Urinary bladder (tissue), 4 donors: Measurements from ENCODE around the gene RPP14. TPM values are rescaled to one million over a fixed set of nuclear protein-coding genes. Genes with fewer than 3 reads are reported as not detected.
"Not testable (repeated sequence)": the region's sequence is repeated elsewhere in the genome, so short reads cannot be mapped to it uniquely, and the experiment has no call there.

Experiments
- DNase-seq: peaks from one replicate; pipeline ENCODE4 v3.0.0-alpha.2; 2015; ENCODE audit errors: extremely low spot score
- H3K27ac ChIP-seq: one replicate; pipeline ENCODE4 v1.5.1; 2013; ENCODE audit warnings: low read depth, mild to moderate bottlenecking, moderate library complexity
- H3K36me3 ChIP-seq: one replicate; pipeline ENCODE4 v1.6.1; 2013; ENCODE audit warnings: mild to moderate bottlenecking, moderate library complexity; ENCODE audit not compliant: insufficient read depth
- H3K4me1 ChIP-seq: one replicate; pipeline ENCODE4 v1.6.1; 2013; ENCODE audit warnings: mild to moderate bottlenecking, moderate library complexity; ENCODE audit not compliant: insufficient read depth
- H3K4me3 ChIP-seq: one replicate; pipeline ENCODE4 v1.5.1; 2013; ENCODE audit warnings: low read depth, low read length
- whole genome bisulfite sequencing: extraction: QIAGEN DNeasy Blood & Tissue Kit; methylation state at CpG from one replicate; pipeline ENCODE4 v1.1.7; 2013; 5-methylcytosine and 5-hydroxymethylcytosine counted together
- polyA plus RNA-seq: library from polyadenylated mRNA; stranded (reverse); fragments of 200-250 nt; gene quantifications from one replicate; pipeline ENCODE4 v1.2.3, GENCODE V29; 2013
- total RNA-seq: library from RNA; depleted of rRNA; stranded (reverse); fragments of >200 nt; gene quantifications from one replicate; pipeline ENCODE4 v1.2.3, GENCODE V29; 2014
- donor health status: healthy with polysubstance abuse.
- donor health status: healthy.

The RPP14 gene
- total and polyA plus RNA-seq, 2 donors, result 9.4 to 19.2 TPM

DNA sequence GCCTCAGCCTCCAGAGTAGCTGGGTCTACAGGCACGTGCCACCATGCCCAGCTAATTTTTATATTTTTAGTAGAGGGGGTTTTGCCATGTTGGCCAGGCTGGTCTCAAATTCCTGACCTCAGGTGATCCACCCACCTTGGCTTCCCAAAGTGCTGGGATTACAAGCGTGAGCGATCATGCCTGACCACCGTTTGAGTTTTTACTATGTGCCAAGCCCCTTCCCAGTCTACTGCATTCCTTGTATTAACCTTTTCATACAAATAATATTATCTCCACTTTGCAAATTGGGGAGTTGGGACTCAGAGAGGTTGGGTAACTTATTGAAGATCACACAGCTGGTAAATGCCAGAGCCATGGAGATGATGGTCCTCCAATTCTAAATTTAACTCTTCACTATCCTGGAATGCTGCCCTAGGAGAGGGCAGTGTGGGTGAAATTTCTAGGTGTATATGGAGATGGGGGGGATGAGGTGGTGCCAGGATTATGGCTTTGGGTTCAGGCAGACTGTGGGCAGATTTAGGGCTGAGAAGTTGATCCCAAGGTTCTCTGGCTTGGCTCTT is 25.6 kb downstream of the RPP14 start:
- Histone ChIP-seq H3K36me3 (no peaks in the 10 kb centered on the region), H3K27ac (no peak overlapping the region), H3K4me3 (no peak overlapping the region), H3K4me1 (no peaks in the 10 kb centered on the region)
- no peak for DNase-seq
- WGBS, result 68% methylated on average over 4 of the region's 4 CpGs

DNA sequence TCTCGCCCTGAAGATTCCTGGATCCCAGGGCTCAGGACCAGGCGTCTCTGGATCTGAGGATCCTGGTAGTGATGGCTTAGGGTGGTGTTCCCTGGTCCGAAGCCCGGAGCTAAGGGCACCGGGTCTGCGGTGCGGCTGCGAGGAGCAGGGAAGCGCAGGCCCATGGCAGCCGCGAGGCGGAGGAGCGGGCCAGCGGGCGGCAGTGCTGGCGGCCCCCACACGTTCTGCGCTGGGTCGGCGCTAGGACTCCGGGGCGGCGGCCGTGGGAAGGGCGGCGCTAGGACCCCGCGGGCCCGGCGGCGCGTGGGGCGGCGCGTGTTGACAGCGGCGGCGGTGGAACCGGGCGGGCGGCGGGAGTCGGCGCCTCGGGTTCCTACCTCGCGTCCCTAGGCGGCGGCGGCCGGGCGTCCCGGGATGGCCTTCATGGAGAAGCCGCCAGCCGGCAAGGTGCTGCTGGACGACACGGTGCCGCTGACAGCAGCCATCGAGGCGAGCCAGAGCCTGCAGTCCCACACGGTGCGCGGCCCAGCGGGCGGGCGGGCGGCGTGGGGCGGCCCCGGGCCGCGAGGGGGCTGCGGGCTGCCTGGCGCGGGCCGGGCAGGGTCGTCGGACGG is 26.6 kb downstream of the RPP14 start, which contains the start of gene PXK:
Gene PXK (plus strand): TSS at position 318 of the 614 bp plus-strand sequence. CDS start 97 bp downstream, at position 415.
- Histone ChIP-seq H3K4me1 (no peaks in the 10 kb centered on the region), H3K4me3 (peak within 1 kb of the TSS; percentile 99), H3K27ac (peak within 1 kb of the TSS; percentile 71), H3K36me3 (no peaks in the 10 kb centered on the region)
- DNase-seq, result no peak
- WGBS, result under 1% methylated on average over 79 of the region's 79 CpGs

DNA sequence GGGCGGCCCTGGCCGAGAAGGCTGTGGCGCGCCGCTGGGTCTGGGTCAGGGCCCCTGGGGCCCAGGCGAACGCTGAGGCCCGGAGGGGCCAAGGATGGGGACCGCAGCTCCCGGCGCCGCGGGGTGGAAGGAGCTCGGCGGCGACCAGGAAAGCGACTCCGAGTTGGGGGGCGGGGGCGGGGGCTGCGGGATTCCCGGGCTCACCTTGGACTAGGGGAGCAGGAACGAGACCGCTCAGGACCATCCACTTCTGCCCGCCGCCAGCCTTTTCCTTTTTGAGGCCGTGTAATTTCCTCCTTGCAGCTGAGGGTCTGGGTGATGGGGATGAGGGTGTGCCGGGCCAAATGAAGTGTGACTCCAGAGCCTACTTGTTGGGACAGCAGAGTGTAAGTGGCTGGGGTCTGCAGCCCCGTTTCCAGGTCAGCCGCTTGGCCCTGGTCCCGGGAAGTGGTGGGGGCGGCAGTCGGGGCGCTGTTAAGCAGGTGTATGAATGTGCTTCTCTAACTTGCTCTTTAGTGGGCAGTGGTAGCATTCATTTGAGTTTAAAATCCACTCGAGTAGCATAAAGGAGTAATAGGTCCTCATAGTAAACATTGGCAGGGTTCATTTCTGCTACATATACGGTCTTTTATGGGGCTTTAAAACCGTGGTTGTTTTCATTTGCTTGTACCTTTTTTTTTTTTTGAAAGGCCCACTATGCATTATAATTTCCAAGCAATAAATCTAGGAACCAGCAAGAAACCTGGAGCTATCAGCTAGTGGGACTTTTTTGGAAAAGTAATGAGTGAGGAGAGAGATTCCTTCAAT is 27.4 kb downstream of the RPP14 start:
- no peaks in the 10 kb centered on the region for H3K36me3 ChIP-seq
- DNase-seq, result no peak
- H3K4me3 ChIP-seq, result peak overlapping the region; percentile 99
- peak overlapping the region; percentile 71 for H3K27ac ChIP-seq
- under 1% methylated on average over 37 of the region's 37 CpGs for WGBS
- H3K4me1 ChIP-seq, result no peaks in the 10 kb centered on the region

DNA sequence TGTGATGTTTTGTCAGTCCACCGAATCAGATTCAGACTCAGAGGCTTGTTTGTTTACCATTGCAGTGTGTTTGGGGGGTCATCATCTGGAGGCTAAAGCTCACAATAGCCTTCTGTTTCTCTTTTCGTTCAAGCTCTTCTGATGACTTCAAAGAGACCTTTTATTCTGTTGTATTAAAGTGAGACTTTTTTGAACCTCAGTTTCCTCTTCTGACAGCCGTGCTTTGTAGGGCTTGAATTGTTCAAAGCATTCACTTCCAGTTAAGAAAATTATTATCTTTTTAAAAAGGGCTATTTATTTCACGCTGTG is 27.9 kb downstream of the RPP14 start:
- no peak overlapping the region for H3K27ac ChIP-seq
- H3K4me3 ChIP-seq, result peak overlapping the region; percentile 99
- 26% methylated on average over 4 of the region's 4 CpGs for WGBS
- H3K36me3 ChIP-seq, result no peaks in the 10 kb centered on the region
- no peak for DNase-seq
- no peaks in the 10 kb centered on the region for H3K4me1 ChIP-seq

DNA sequence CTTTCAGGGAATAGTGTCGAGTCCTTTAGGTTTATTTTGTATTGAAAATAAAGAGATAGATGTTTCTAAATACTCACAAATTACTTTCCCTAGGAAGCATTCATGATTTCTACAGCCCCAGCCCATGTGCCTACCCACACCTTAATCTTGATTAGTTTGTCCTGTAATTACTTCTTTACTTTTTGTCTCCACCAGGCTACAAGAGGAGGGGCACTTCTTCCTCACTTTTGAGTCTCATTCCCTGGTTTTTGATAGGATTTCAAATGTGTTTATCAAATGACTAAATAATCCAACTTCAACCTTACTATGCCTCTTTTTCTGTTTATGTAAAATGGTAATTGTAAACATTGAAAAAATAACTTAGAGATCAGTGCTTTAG is 28.4 kb downstream of the RPP14 start:
- H3K4me1 ChIP-seq, result no peaks in the 10 kb centered on the region
- no peaks in the 10 kb centered on the region for H3K36me3 ChIP-seq
- 79% methylated on average over 1 of the region's 1 CpG for WGBS
- H3K27ac ChIP-seq, result no peak overlapping the region
- no peak for DNase-seq
- H3K4me3 ChIP-seq, result no peak overlapping the region

DNA sequence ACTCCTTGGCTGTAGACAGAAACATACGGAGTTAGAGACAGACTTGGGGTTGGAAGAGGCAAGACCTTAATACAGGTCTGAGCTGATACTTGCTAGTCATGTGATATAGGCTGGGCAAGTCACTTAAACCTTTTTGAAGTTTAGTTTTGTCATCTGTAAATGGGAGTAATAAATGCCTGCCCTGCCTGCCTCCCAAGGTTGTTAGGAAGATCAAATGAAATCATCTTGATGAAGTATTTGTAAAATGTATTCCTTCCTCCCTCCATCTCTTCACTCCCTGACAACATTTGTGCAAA is 29.6 kb downstream of the RPP14 start:
- no peak for DNase-seq
- 34% methylated on average over 1 of the region's 1 CpG for WGBS
- no peaks in the 10 kb centered on the region for H3K4me1 ChIP-seq

DNA sequence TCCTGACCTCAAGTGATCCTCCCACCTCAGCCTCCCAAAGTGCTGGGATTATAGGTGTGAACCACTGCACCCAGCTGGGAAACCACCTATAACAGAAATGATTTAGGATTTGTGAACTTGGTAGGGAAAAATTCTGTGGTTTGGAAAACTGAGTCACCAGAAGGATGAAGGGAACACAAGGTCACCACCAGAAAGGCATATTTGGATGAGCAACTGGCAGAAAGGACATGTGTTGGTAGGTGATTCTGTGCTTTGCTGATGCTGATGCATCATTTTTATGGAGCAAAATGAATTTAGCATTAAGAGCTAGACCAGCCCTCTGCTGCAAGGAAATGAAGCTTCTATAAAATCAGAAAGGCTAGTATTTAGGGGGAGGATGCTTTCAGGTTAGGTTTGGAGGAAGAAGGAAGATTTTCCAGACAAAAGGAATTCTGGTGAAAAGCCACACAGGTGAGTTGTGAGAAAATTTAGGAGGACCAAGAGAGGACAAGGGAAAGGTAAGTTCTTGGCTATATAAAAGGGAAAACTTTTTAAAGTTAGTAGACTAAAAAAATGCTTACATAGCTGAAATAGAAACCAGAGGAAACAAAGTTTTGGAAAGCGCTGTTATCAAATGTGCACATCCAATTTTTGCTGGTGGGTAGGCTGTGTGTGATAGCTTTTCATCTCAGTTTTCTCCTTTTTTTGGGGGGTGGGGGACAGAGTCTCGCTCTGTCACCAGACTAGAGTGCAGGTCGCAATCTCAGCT is 30.3 kb downstream of the RPP14 start:
- no peak overlapping the region for H3K4me3 ChIP-seq
- H3K27ac ChIP-seq, result no peak overlapping the region
- WGBS, result 98% methylated on average over 3 of the region's 3 CpGs
- DNase-seq, result no peak
- H3K36me3 ChIP-seq, result no peaks in the 10 kb centered on the region
- H3K4me1 ChIP-seq, result no peaks in the 10 kb centered on the region

More for the DNA sequence above, 29.6 kb downstream of the RPP14 start:
- Histone ChIP-seq H3K27ac (no peak overlapping the region), H3K4me3 (peak overlapping the region; percentile 11), H3K36me3 (no peaks in the 10 kb centered on the region)

DNA sequence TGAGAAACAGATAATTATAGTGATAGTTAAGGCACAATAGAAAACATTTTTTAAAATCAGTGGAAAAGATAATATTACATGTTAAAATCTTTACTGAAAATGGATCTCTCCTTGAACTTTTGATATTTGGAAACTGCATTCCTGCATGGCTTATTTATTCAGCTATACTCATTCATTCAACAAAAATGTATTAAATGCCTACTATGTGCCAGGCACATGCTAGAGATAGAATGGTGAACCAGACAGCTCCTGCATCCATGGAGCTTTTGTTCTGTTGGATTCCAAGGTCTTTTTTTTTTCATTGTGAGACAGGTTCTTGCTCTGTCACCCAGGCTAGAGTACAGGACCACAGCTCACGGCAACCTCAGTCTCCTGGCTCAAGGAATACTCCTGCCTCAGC is 31.1 kb downstream of the RPP14 start:
- no peak overlapping the region for H3K4me3 ChIP-seq
- H3K36me3 ChIP-seq, result no peaks in the 10 kb centered on the region
- 92% methylated on average over 1 of the region's 1 CpG for WGBS
- no peaks in the 10 kb centered on the region for H3K4me1 ChIP-seq
- no peak overlapping the region for H3K27ac ChIP-seq
- no peak for DNase-seq

DNA sequence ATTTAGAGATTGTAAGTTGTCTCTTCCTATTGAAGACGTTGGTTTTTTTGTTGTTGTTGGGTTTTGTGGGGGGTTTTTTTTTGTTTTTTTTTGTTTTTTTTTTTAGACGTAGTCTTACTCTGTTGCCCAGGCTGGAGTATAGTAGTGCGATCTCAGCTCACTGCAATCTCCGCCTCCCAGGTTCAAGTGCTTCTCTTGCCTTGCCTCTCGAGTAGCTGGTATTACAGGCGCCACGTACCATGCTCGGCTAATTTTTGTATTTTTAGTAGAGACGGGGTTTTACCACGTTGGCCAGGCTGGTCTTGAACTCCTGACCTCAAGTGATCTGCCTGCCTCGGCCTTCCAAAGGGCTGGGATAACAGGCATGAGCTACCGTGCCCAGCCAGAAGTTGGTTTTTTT is 33.1 kb downstream of the RPP14 start:
- H3K36me3 ChIP-seq, DNase-seq, H3K4me1 ChIP-seq, H3K27ac ChIP-seq, H3K4me3 ChIP-seq: not testable (repeated sequence)
- 95% methylated on average over 12 of the region's 12 CpGs for WGBS

DNA sequence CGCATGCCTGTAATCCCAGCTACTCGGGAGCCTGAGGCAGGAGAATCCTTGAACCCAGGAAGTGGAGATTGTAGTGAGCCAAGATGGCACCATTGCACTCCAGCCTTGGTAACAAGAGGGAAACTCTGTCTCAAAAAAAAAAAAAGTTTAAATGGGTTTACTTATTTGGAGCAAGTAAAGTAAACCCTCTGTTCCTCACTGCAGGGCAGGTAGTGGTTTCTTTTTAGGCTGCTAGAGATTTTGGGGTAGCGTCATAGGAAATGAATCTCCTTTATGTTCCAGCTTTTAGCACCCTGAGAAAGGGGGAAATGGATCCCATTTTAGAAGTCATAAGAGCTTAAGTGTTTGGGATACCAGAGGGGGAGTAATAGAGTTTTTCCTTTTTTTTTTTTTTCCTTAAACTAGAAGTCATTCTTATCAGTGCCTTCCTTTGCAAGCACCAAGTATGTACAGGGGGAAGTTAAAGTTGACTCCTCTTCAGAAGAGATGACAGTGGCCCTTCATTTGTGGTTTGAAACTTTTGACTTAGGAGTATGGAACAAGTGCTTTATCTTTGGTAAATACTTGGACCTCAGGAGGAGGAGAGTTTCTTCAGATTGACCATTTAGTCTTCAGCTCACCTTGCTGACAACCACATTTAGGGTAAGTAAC is 34.7 kb downstream of the RPP14 start:
- over 99% methylated on average over 3 of the region's 3 CpGs for WGBS
- Histone ChIP-seq H3K36me3 (no peaks in the 10 kb centered on the region), H3K4me1 (no peaks in the 10 kb centered on the region), H3K4me3 (no peak overlapping the region), H3K27ac (no peak overlapping the region)
- DNase-seq, result no peak

DNA sequence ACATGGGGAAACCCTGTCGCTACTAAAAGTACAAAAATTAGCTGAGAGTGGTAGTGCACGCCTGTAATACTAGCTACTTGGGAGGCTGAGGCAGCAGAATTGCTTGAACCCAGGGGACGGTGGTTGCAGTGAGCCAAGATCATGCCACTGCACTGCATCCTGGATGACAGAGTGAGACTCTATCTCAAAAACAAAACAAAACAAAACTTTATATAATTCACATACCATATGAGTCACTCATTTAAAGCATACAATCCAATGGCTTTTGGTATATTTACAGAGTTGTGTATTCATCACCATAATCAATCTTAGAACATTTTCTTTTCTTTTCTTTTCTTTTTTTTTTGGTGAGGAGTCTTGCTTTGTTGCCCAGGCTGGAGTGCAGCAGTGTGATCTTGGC is 35.3 kb downstream of the RPP14 start:
- no peak for DNase-seq
- Histone ChIP-seq H3K36me3 (no peaks in the 10 kb centered on the region), H3K4me1 (no peaks in the 10 kb centered on the region), H3K4me3 (no peak overlapping the region), H3K27ac (no peak overlapping the region)
- 91% methylated on average over 3 of the region's 3 CpGs for WGBS

DNA sequence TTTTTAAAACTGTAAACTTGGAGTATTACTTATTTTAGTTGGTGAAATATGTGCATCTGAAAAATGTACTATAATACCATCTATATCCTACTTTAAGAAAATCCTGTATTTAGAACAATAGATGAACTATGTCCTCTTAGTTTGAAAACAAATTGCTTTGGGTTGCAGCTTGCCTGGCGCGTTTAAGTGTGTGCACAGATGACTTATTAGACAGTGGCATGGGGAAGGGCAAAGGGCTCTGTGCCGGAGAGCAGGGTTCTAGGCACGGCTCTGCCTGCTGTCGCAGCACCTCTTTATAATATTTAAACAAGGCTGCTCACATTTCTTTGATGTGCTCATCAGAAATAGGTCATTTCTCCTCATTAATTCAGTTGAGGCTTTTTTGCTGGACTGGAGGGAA is 36.6 kb downstream of the RPP14 start:
- Histone ChIP-seq H3K4me1 (no peaks in the 10 kb centered on the region), H3K36me3 (no peaks in the 10 kb centered on the region), H3K4me3 (no peak overlapping the region), H3K27ac (no peak overlapping the region)
- 80% methylated on average over 5 of the region's 5 CpGs for WGBS
- DNase-seq, result no peak

DNA sequence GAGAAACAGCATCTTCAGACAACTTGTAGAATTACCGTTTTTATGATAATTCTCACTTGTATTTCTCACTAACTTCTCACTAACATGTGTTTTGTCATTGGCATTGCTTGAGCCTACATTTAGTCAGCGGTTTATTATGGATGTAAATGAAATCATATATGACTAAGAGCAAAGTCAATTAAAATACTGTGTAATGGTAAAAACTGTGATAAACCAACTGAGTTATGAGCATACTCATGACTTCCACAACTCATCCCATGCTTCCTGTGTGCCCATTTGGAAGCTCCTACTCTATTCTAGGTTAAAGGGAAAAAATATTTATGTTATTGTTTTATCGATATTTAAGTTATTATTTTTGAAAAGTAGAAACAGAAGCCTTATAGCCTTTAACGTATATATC is 39.4 kb downstream of the RPP14 start:
- no peak overlapping the region for H3K27ac ChIP-seq
- H3K36me3 ChIP-seq, result no peaks in the 10 kb centered on the region
- no peak for DNase-seq
- WGBS, result 96% methylated on average over 4 of the region's 4 CpGs
- no peak overlapping the region for H3K4me3 ChIP-seq
- no peaks in the 10 kb centered on the region for H3K4me1 ChIP-seq
